Neuronal stem cell (in vitro differentiated cells): Measurements from ENCODE around the gene TMED3.
A peak's percentile ranks its signal among the peaks of the same experiment; 100 is the strongest.

Experiments
- DNase-seq: peaks from one replicate; pipeline ENCODE4 v3.0.0-alpha.2; 2013; ENCODE audit warnings: low spot score
- H2AFZ ChIP-seq: one replicate; pipeline ENCODE4 v1.6.1; 2013; ENCODE audit warnings: mild to moderate bottlenecking, low read length, inconsistent platforms
- H2AK5ac ChIP-seq: 2 replicates; pipeline ENCODE4 v1.6.1; 2013; ENCODE audit warnings: low read depth, mild to moderate bottlenecking, inconsistent platforms, low read length, moderate library complexity, mixed read lengths
- H2BK120ac ChIP-seq: 2 replicates; pipeline ENCODE4 v1.6.1; 2013; ENCODE audit warnings: low read depth, mild to moderate bottlenecking, inconsistent platforms, low read length, moderate library complexity, mixed read lengths
- H2BK12ac ChIP-seq: one replicate; pipeline ENCODE4 v1.6.1; 2013; ENCODE audit warnings: low read length, inconsistent platforms
- H2BK15ac ChIP-seq: 2 replicates; pipeline ENCODE4 v1.6.1; 2013; ENCODE audit warnings: mild to moderate bottlenecking, low read length, inconsistent platforms, mixed read lengths
- H2BK5ac ChIP-seq: one replicate; pipeline ENCODE4 v1.6.1; 2013; ENCODE audit warnings: inconsistent platforms, mild to moderate bottlenecking, low read length, moderate library complexity
- H3K14ac ChIP-seq: one replicate; pipeline ENCODE4 v1.6.1; 2013; ENCODE audit warnings: low read length, inconsistent platforms
- H3K18ac ChIP-seq: 2 replicates; pipeline ENCODE4 v1.6.1; 2013; ENCODE audit warnings: low read length, inconsistent platforms
- H3K23ac ChIP-seq: 2 replicates; pipeline ENCODE4 v1.6.1; 2013; ENCODE audit warnings: low read depth, mild to moderate bottlenecking, mixed read lengths, low read length, inconsistent platforms; ENCODE audit not compliant: poor library complexity
- H3K27ac ChIP-seq: replicated peaks from 3 replicates; pipeline ENCODE4 v1.5.1; 2013; ENCODE audit warnings: low read length, inconsistent platforms
- H3K27me3 ChIP-seq, 3 experiments: 2 replicates each; pipeline ENCODE4 v1.6.1; 2013; ENCODE audit warnings: low read length in 3 of 3, mild to moderate bottlenecking in 2 of 3, inconsistent platforms in 1 of 3, low read depth in 1 of 3, mixed read lengths in 1 of 3, moderate library complexity in 1 of 3; ENCODE audit not compliant: control insufficient read depth in 3 of 3, insufficient read depth in 3 of 3
- H3K36me3 ChIP-seq, 2 donors: replicated peaks in 1 of 2; 2 replicates each; pipeline ENCODE4 v1.6.1; 2013; ENCODE audit warnings: low read length in 2 of 2; ENCODE audit not compliant: control insufficient read depth in 2 of 2, insufficient read depth in 2 of 2
- H3K4ac ChIP-seq: 2 replicates; pipeline ENCODE4 v1.6.1; 2013; ENCODE audit warnings: inconsistent platforms, mild to moderate bottlenecking, low read length, moderate library complexity
- H3K4me1 ChIP-seq, 2 donors: 1 replicate in 1 of 2; 2 replicates in 1 of 2; pipeline ENCODE4 v1.6.1; 2013; ENCODE audit warnings: low read length in 2 of 2, low read depth in 1 of 2; ENCODE audit not compliant: control insufficient read depth in 2 of 2, insufficient read depth in 1 of 2
- H3K4me2 ChIP-seq: one replicate; pipeline ENCODE4 v1.6.1; 2013; ENCODE audit warnings: mild to moderate bottlenecking, low read length, inconsistent platforms; ENCODE audit not compliant: insufficient read depth, poor library complexity, severe bottlenecking
- H3K4me3 ChIP-seq, 2 donors: 2 replicates each; pipeline ENCODE4 v1.5.1; 2013; ENCODE audit warnings: low read length in 2 of 2, mild to moderate bottlenecking in 2 of 2, inconsistent platforms in 1 of 2, moderate library complexity in 1 of 2
- H3K79me1 ChIP-seq: one replicate; pipeline ENCODE4 v1.6.1; 2013; ENCODE audit warnings: low read depth, mild to moderate bottlenecking, inconsistent platforms, low read length, moderate library complexity
- H3K9ac ChIP-seq: one replicate; pipeline ENCODE4 v1.6.1; 2013; ENCODE audit warnings: mild to moderate bottlenecking, low read depth, low read length, inconsistent platforms; ENCODE audit not compliant: poor library complexity
- H3K9me3 ChIP-seq, 2 donors: replicated peaks in 1 of 2; 2 replicates each; pipeline versions ENCODE3 to v1.6.1; 2013; ENCODE audit warnings: low read length in 2 of 2, mild to moderate bottlenecking in 2 of 2, inconsistent platforms in 1 of 2, low read depth in 1 of 2, mixed read lengths in 1 of 2, moderate library complexity in 1 of 2; ENCODE audit not compliant: control insufficient read depth in 2 of 2, insufficient read depth in 1 of 2
- H4K8ac ChIP-seq: one replicate; pipeline ENCODE4 v1.6.1; 2013; ENCODE audit warnings: low read depth, mild to moderate bottlenecking, inconsistent platforms, low read length, moderate library complexity
- H4K91ac ChIP-seq: one replicate; pipeline ENCODE4 v1.6.1; 2013; ENCODE audit warnings: low read length, low read depth, mild to moderate bottlenecking, inconsistent platforms; ENCODE audit not compliant: poor library complexity
- WGBS, 2 donors: extraction: QIAGEN DNeasy Blood & Tissue Kit; methylation state at CpG; one replicate each; pipeline ENCODE4 v1.1.7; 2013; ENCODE audit warnings: missing lambda C conversion rate in 2 of 2, mixed read lengths in 1 of 2; ENCODE audit not compliant: insufficient read length in 2 of 2, insufficient replicate concordance in 1 of 2; ENCODE audit errors: extremely low coverage in 2 of 2; 5-methylcytosine and 5-hydroxymethylcytosine counted together

The TMED3 gene

GRCh38 chr15:79311901-79312553, 1.1 kb downstream of the TMED3 start:
- Histone ChIP-seq H3K27me3 (peaks cover 0 to 25% (median 7%) of the 10 kb centered on the region in 3 experiments), H3K14ac (no peak overlapping the region), H3K18ac (no peak overlapping the region), H3K9me3 (no peaks in the 10 kb centered on the region), H3K4me2 (peak overlapping the region; percentile 77), H2AK5ac (no peak overlapping the region), H4K8ac (no peak overlapping the region), H2AFZ (peak overlapping the region; percentile 99), H3K79me1 (peaks cover 3% of the 10 kb centered on the region), H3K9ac (no peak overlapping the region), H2BK15ac (no peak overlapping the region), H3K27ac (no peak overlapping the region), H3K23ac (no peak overlapping the region), H3K4me3 (peak overlapping the region; percentile 95 to 98), H3K4ac (no peak overlapping the region), H3K36me3 (peaks cover 25 to 42% of the 10 kb centered on the region in 2 donors), H2BK5ac (no peak overlapping the region), H4K91ac (no peak overlapping the region), H2BK12ac (no peak overlapping the region), H3K4me1 (peaks cover 4 to 6% of the 10 kb centered on the region in 2 donors), H2BK120ac (no peak overlapping the region)
- no CpG with 5 or more reads among the region's 8 CpGs for WGBS, 2 donors
- DNase-seq, result no peak

DNA sequence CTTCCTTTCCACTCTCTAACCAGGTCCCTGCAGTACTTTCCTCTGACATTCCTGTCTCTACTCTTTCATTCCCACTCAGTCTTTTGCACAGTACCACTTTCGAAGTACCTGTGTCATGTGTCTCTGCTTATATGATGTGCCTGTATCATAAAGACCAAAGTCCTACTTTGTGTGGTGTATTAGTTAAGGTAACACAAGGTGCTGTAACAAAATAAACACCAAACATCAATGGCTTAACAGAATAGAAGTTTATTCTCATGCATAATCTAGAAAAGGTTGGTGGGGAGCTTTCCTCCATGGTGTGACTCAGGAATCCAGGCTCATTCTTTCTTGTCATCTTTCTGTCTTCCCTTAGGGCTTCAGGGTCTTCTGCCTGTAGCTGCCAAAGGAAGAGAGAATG, 3.3 kb downstream of the TMED3 start:
- H3K79me1 ChIP-seq, result peaks cover 3% of the 10 kb centered on the region
- H3K27me3 ChIP-seq, result peaks cover 0 to 9% (median 3%) of the 10 kb centered on the region in 3 experiments
- no peak overlapping the region for H2AFZ ChIP-seq
- H3K9me3 ChIP-seq, result peaks cover 0 to under 1% of the 10 kb centered on the region in 2 donors
- H3K36me3 ChIP-seq, result peaks cover 41 to 64% of the 10 kb centered on the region in 2 donors
- no peak overlapping the region for H3K23ac ChIP-seq
- no peak overlapping the region for H2BK12ac ChIP-seq
- H4K8ac ChIP-seq, result no peak overlapping the region
- no peak overlapping the region for H3K9ac ChIP-seq
- H3K4me1 ChIP-seq, result peaks cover 4 to 6% of the 10 kb centered on the region in 2 donors
- no CpG with 5 or more reads among the region's 1 CpG for whole genome bisulfite sequencing, 2 donors
- no peak overlapping the region for H2AK5ac ChIP-seq
- H3K4me2 ChIP-seq, result no peak overlapping the region
- no peak overlapping the region for H2BK15ac ChIP-seq
- no peak overlapping the region for H3K4me3 ChIP-seq
- H4K91ac ChIP-seq, result no peak overlapping the region
- H2BK120ac ChIP-seq, result no peak overlapping the region
- H3K4ac ChIP-seq, result no peak overlapping the region
- H2BK5ac ChIP-seq, result no peak overlapping the region
- no peak overlapping the region for H3K27ac ChIP-seq
- DNase-seq, result no peak
- H3K18ac ChIP-seq, result no peak overlapping the region
- H3K14ac ChIP-seq, result no peak overlapping the region

GRCh38 chr15:79314811-79315210, 3.9 kb downstream of the TMED3 start:
- Histone ChIP-seq H3K14ac (no peak overlapping the region), H3K27ac (no peak overlapping the region), H2BK12ac (no peak overlapping the region), H2BK5ac (no peak overlapping the region), H2AFZ (no peak overlapping the region), H3K9me3 (peaks cover 0 to 3% of the 10 kb centered on the region in 2 donors), H3K4me2 (no peak overlapping the region), H3K79me1 (peaks cover 3% of the 10 kb centered on the region), H3K36me3 (peaks cover 43 to 70% of the 10 kb centered on the region in 2 donors), H4K91ac (no peak overlapping the region), H3K4ac (no peak overlapping the region), H3K18ac (no peak overlapping the region), H3K27me3 (peaks cover 0 to 5% (median 3%) of the 10 kb centered on the region in 3 experiments), H3K23ac (no peak overlapping the region), H3K4me1 (peaks cover 4 to 6% of the 10 kb centered on the region in 2 donors), H3K4me3 (no peak overlapping the region), H2BK120ac (no peak overlapping the region), H2BK15ac (no peak overlapping the region), H4K8ac (no peak overlapping the region), H3K9ac (no peak overlapping the region), H2AK5ac (no peak overlapping the region)
- DNase-seq, result no peak
- no CpG with 5 or more reads among the region's 6 CpGs for WGBS, 2 donors

DNA sequence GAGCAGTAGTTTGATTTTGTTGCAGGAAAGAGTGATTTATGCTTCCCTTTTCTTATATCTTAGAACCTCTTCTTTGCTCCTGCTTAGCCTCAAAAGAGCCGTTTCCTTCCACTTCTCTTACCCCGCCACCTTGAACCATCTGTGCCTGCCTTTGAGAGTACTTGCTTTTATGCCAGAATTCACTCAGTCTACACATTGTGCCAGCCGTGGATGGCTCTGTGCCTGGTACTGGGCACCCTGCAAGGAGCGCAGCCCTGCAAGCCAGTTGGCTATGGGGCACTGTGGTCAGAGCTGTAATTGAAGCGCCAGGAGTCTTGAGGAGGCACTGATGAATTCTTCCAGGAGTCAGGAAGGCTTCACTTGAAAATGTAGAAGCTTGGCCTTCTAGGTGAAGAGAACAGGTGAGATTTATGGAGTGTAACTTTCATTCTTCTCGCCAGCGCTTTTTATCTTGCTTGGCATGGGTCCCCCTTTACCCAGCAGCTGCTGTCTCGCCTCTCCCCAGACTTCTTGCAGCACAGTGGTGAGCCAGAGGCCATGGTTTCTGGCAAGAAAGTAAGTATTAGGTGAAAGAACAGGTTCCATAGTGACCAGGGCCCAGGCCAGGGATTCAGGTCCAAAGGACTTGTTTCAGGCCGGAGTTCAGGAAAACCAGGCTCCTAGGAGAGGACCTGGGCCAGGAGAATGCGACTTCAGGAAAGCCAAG, 4.9 kb downstream of the TMED3 start:
- Histone ChIP-seq H2AK5ac (no peak overlapping the region), H3K4me2 (no peak overlapping the region), H3K9ac (peak overlapping the region; percentile 22), H3K4me3 (no peak overlapping the region), H3K36me3 (peaks cover 44 to 72% of the 10 kb centered on the region in 2 donors), H3K23ac (no peak overlapping the region), H2BK15ac (no peak overlapping the region), H2BK120ac (no peak overlapping the region), H4K8ac (no peak overlapping the region), H4K91ac (no peak overlapping the region), H3K27ac (no peak overlapping the region), H3K27me3 (no peaks in the 10 kb centered on the region), H3K9me3 (peaks cover 0 to 3% of the 10 kb centered on the region in 2 donors), H3K4me1 (peaks cover 4 to 6% of the 10 kb centered on the region in 2 donors), H2BK12ac (no peak overlapping the region), H3K14ac (no peak overlapping the region), H3K4ac (no peak overlapping the region), H2BK5ac (no peak overlapping the region), H3K79me1 (peaks cover 3% of the 10 kb centered on the region), H3K18ac (no peak overlapping the region), H2AFZ (no peak overlapping the region)
- no peak for DNase-seq
- WGBS, 2 donors, result no CpG with 5 or more reads among the region's 10 CpGs
